Measurements from ENCODE around the gene KCNA3. TPM values are rescaled to one million over a fixed set of nuclear protein-coding genes. Genes with fewer than 3 reads are reported as not detected.
"Not testable (repeated sequence)": the region's sequence is repeated elsewhere in the genome, so short reads cannot be mapped to it uniquely, and the experiment has no call there.

The KCNA3 gene
- polyA plus RNA-seq, 4 donors = 0.11 to 0.22 (median 0.16) TPM

GRCh38 chr1:110680036-110680735, 5.4 kb upstream of the KCNA3 start:
- no peak for DNase-seq (ENCODE audit: low read depth in 4 of 4, low spot score in 3 of 4)

GRCh38 chr1:110677526-110677925, 2.8 kb upstream of the KCNA3 start:
- no peak for DNase-seq (ENCODE audit: low read depth in 4 of 4, low spot score in 3 of 4)

GRCh38 chr1:110676970-110677369, 2.2 kb upstream of the KCNA3 start:
- no peak for DNase-seq (ENCODE audit: low read depth in 4 of 4, low spot score in 3 of 4)

GRCh38 chr1:110675060-110675791, 486 bp upstream of the KCNA3 start:
- no peak for DNase-seq (ENCODE audit: low read depth in 4 of 4, low spot score in 3 of 4)

GRCh38 chr1:110673805-110674336, 869 bp downstream of the KCNA3 start:
- no peak for DNase-seq (ENCODE audit: low read depth in 4 of 4, low spot score in 3 of 4)

GRCh38 chr1:110673197-110673701, 1.5 kb downstream of the KCNA3 start:
- DNase-seq (ENCODE audit: low read depth in 4 of 4, low spot score in 3 of 4) = no peak

- DNase-seq (ENCODE audit: low read depth in 4 of 4, low spot score in 3 of 4) = no peak
Observed at GRCh38 chr1:110672753-110673108, 2.0 kb downstream of the KCNA3 start.

- DNase-seq (ENCODE audit: low read depth in 4 of 4, low spot score in 3 of 4) = no peak
Observed at GRCh38 chr1:110672001-110672752, 2.6 kb downstream of the KCNA3 start.

GRCh38 chr1:110671361-110671760, 3.4 kb downstream of the KCNA3 start:
- DNase-seq (ENCODE audit: low read depth in 4 of 4, low spot score in 3 of 4) = no peak

- DNase-seq (ENCODE audit: low read depth in 4 of 4, low spot score in 3 of 4) = no peak
Observed at GRCh38 chr1:110668549-110668948, 6.2 kb downstream of the KCNA3 start.

GRCh38 chr1:110667776-110668175, 7.0 kb downstream of the KCNA3 start:
- no peak for DNase-seq (ENCODE audit: low read depth in 4 of 4, low spot score in 3 of 4)

GRCh38 chr1:110663241-110663640, 11.5 kb downstream of the KCNA3 start:
- DNase-seq (ENCODE audit: low read depth in 4 of 4, low spot score in 3 of 4) = no peak

GRCh38 chr1:110659559-110659958, 15.2 kb downstream of the KCNA3 start:
- not testable (repeated sequence) for DNase-seq (ENCODE audit: low read depth in 4 of 4, low spot score in 3 of 4)

- no peak for DNase-seq (ENCODE audit: low read depth in 4 of 4, low spot score in 3 of 4)
Observed at GRCh38 chr1:110657351-110657750, 17.4 kb downstream of the KCNA3 start.

- DNase-seq (ENCODE audit: low read depth in 4 of 4, low spot score in 3 of 4) = no peak
Observed at GRCh38 chr1:110650609-110651008, 24.1 kb downstream of the KCNA3 start.

GRCh38 chr1:110648417-110648816, 26.3 kb downstream of the KCNA3 start:
- no peak for DNase-seq (ENCODE audit: low read depth in 4 of 4, low spot score in 3 of 4)

- DNase-seq (ENCODE audit: low read depth in 4 of 4, low spot score in 3 of 4) = no peak
Observed at GRCh38 chr1:110647254-110647891, 27.4 kb downstream of the KCNA3 start.

- DNase-seq (ENCODE audit: low read depth in 4 of 4, low spot score in 3 of 4) = peak in 1 of 4 donors; percentile 15
Observed at GRCh38 chr1:110645821-110646735, 28.7 kb downstream of the KCNA3 start.

- DNase-seq (ENCODE audit: low read depth in 4 of 4, low spot score in 3 of 4) = peak in 1 of 4 donors; percentile 32
Observed at GRCh38 chr1:110645211-110645610, 29.5 kb downstream of the KCNA3 start.
